ENCODE results near the gene RALGAPA1. TPM values are rescaled to one million over a fixed set of nuclear protein-coding genes. Genes with fewer than 3 reads are reported as not detected.
"Not testable (repeated sequence)": the region's sequence is repeated elsewhere in the genome, so short reads cannot be mapped to it uniquely, and the experiment has no call there.

Gene RALGAPA1
- total RNA-seq (34.5 and 45.5 TPM in 2 replicates), polyA plus RNA-seq (6.2 and 7.2 TPM in 2 replicates), polyA minus RNA-seq (ENCODE audit: low replicate concordance) (8.4 and 12.8 TPM in 2 replicates)
- polyA plus RNA-seq (2012), result 4.3 and 4.6 TPM in 2 replicates

DNA sequence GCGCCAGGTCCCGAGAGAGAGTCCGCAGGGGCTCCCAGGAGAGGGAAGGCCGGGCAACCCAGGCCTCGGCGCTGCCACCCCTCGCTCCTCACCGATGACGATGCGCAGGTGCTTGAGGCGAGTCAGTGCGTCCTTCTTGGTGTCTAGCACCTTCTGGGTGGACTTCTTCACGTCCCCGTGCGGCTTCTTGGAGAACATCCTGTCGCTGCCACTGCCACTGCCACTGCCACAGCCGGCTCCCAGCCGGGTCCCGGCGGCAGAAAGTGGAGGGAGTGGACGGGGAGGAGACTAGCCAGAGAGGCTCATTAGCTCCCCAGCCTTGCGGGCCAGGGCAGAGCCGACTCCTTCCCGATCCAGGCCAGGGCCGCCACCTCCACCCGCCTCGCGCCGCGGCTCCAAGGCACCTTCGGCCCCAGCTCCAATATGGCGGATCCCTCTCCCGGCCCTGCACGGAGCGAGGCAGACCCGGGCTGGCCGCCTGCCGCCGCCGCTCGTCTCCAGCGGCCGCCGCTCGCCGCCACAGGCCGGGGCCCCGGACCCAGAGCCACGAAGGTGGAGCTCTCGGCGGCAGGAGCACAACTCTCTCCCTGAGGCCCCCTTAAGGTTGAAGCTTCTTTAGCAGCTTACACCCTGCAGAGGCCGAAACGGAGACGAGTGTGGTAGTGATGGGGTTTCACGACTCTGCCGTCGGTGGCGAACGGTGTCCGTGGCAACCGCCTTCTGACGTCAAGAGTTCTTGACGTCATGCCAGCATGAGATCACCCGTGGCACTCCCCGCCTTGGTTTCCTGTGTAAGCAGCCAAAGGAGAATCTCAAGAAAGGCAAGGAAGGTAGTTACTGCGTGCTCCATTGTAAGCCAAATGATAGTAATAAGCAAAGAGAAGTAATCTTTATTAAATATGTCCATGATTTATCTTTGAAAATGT, at the start of gene RALGAPA1:
Gene RALGAPA1 (minus strand): TSS at position 658 of the 926 bp plus-strand sequence. CDS start 460 bp downstream, at position 198.
- TF ChIP-seq, protein P1, sequence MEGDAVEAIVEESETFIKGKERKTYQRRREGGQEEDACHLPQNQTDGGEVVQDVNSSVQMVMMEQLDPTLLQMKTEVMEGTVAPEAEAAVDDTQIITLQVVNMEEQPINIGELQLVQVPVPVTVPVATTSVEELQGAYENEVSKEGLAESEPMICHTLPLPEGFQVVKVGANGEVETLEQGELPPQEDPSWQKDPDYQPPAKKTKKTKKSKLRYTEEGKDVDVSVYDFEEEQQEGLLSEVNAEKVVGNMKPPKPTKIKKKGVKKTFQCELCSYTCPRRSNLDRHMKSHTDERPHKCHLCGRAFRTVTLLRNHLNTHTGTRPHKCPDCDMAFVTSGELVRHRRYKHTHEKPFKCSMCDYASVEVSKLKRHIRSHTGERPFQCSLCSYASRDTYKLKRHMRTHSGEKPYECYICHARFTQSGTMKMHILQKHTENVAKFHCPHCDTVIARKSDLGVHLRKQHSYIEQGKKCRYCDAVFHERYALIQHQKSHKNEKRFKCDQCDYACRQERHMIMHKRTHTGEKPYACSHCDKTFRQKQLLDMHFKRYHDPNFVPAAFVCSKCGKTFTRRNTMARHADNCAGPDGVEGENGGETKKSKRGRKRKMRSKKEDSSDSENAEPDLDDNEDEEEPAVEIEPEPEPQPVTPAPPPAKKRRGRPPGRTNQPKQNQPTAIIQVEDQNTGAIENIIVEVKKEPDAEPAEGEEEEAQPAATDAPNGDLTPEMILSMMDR (conservative IDR thresholded peaks at IDR 0.05 in 1 of 2, IDR thresholded peaks at IDR 0.05 in 1 of 2; ENCODE audit: low read depth in 1 of 2, low read length in 2 of 2), result peak; percentile 32 to 49
- peak; percentile 98 to 99 for DNase-seq (ENCODE audit: low read depth in 2 of 2)
- H4K20me1 ChIP-seq (ENCODE audit: control insufficient read depth, extremely low read depth, insufficient read depth, low read length); H3K9me3 ChIP-seq (ENCODE audit: control insufficient read depth, insufficient read depth, low read depth, low read length); H3K27me3 ChIP-seq (ENCODE audit: control insufficient read depth, insufficient read depth, low read length); H3K36me3 ChIP-seq (ENCODE audit: control insufficient read depth, insufficient read depth, low read length); H3K4me1 ChIP-seq (ENCODE audit: control insufficient read depth, extremely low read depth, insufficient read depth, low read length): not testable (repeated sequence)
- H3K4me3 ChIP-seq (replicated peaks in 1 of 4; ENCODE audit: control extremely low read depth in 1 of 4, insufficient read depth in 1 of 4, low read depth in 3 of 4, low read length in 4 of 4), result peak within 1 kb of the TSS; percentile 50 to 94 (median 78)
- peaks cover 20% of the 10 kb centered on the region for H3K79me2 ChIP-seq (ENCODE audit: control insufficient read depth, insufficient read depth, low read length)
- peak within 1 kb of the TSS; percentile 72 for H2AFZ ChIP-seq (ENCODE audit: low read length)
- peak within 1 kb of the TSS; percentile 74 for H3K4me2 ChIP-seq (ENCODE audit: extremely low read depth, insufficient read depth, low read length)
- H3K27ac ChIP-seq (ENCODE audit: insufficient read depth, low read length), result peak within 1 kb of the TSS; percentile 65
- peak within 1 kb of the TSS; percentile 68 for H3K9ac ChIP-seq (ENCODE audit: insufficient read depth, low read length)

DNA sequence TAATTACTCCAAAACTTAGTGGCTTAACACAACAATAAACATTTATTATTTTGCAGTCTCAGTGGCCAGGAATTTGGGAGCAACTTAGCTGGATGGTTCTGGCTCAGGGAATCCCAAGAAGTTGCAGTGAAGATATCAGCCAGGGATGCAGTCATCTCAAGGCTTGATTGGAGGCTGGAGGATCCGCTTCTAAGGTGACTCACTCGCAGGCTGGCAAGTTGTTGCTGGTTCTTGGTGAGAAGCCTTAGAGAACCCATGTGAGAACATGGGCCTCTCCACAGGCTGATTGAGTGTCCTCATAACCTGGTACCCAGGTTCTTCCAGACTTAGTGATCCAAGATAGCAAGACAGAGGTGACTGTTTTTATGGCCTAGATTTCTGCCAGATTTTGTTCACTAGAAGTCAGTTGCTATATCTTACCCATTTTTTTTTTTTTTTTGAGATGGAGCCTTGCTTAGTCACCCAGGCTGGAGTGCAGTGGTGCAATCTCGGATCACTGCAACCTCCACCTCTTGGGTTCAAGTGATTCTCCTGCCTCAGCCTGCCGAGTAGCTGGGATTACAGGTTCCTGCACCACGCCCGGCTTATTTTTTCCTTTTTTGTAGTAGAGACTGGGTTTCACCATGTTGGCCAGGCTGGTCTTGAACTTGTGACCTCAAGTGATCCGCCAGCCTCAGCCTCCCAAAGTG, 49.6 kb upstream of the RALGAPA1 start:
- no peak for TF ChIP-seq EZH2 (IDR thresholded peaks at IDR 0.05; ENCODE audit: low read length, missing control alignments)
- TF ChIP-seq, protein P1 (conservative IDR thresholded peaks at IDR 0.05 in 1 of 2, IDR thresholded peaks at IDR 0.05 in 1 of 2; ENCODE audit: low read depth in 1 of 2, low read length in 2 of 2), result no peak
- H3K4me3 ChIP-seq (replicated peaks in 1 of 4; ENCODE audit: control extremely low read depth in 1 of 4, insufficient read depth in 1 of 4, low read depth in 3 of 4, low read length in 4 of 4), result no peak overlapping the region
- H3K9ac ChIP-seq (ENCODE audit: insufficient read depth, low read length), result no peak overlapping the region
- H3K27me3 ChIP-seq (ENCODE audit: control insufficient read depth, insufficient read depth, low read length), result no peaks in the 10 kb centered on the region
- peak; percentile 12 to 65 for DNase-seq (ENCODE audit: low read depth in 2 of 2)
- no peaks in the 10 kb centered on the region for H3K36me3 ChIP-seq (ENCODE audit: control insufficient read depth, insufficient read depth, low read length)
- no peaks in the 10 kb centered on the region for H3K79me2 ChIP-seq (ENCODE audit: control insufficient read depth, insufficient read depth, low read length)
- no peaks in the 10 kb centered on the region for H3K9me3 ChIP-seq (ENCODE audit: control insufficient read depth, insufficient read depth, low read depth, low read length)
- no peaks in the 10 kb centered on the region for H3K4me1 ChIP-seq (ENCODE audit: control insufficient read depth, extremely low read depth, insufficient read depth, low read length)
- no peak overlapping the region for H3K4me2 ChIP-seq (ENCODE audit: extremely low read depth, insufficient read depth, low read length)
- H4K20me1 ChIP-seq (ENCODE audit: control insufficient read depth, extremely low read depth, insufficient read depth, low read length), result no peaks in the 10 kb centered on the region
- no peak overlapping the region for H3K27ac ChIP-seq (ENCODE audit: insufficient read depth, low read length)
- H2AFZ ChIP-seq (ENCODE audit: low read length), result no peak overlapping the region

DNA sequence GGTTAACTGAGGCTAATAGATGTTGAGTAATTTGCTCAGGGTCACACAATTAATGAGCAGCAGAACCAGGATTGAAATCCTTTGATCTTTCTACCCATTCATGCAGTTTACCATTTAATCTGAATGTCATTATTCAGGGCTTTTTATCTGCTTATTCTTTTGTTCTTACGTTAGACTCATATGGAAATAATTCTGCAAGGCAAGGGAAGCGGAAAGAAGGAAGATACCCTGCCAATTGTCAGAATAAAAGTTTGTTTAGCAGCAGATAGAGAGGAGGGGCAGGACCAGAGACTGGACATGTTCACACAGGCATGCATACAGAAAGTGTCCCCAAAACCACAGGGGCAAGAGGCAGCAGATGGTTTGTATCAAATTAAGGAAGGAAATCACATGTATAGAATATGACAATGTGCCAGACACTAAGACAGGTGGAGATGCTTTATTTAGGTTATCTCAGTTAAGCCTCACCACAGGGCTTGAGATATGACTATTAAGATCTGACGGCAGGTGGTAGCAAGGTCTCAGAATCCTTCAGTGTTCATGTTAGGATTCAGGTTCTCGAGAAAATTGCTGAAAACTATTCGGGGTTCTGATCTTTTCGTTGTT, 46.9 kb upstream of the RALGAPA1 start:
- Histone ChIP-seq H3K9ac (ENCODE audit: insufficient read depth, low read length) (no peak overlapping the region), H3K27me3 (ENCODE audit: control insufficient read depth, insufficient read depth, low read length) (no peaks in the 10 kb centered on the region), H2AFZ (ENCODE audit: low read length) (no peak overlapping the region), H3K4me1 (ENCODE audit: control insufficient read depth, extremely low read depth, insufficient read depth, low read length) (no peaks in the 10 kb centered on the region), H3K4me3 (replicated peaks in 1 of 4; ENCODE audit: control extremely low read depth in 1 of 4, insufficient read depth in 1 of 4, low read depth in 3 of 4, low read length in 4 of 4) (no peak overlapping the region), H3K27ac (ENCODE audit: insufficient read depth, low read length) (no peak overlapping the region), H3K9me3 (ENCODE audit: control insufficient read depth, insufficient read depth, low read depth, low read length) (no peaks in the 10 kb centered on the region), H4K20me1 (ENCODE audit: control insufficient read depth, extremely low read depth, insufficient read depth, low read length) (no peaks in the 10 kb centered on the region), H3K36me3 (ENCODE audit: control insufficient read depth, insufficient read depth, low read length) (no peaks in the 10 kb centered on the region), H3K79me2 (ENCODE audit: control insufficient read depth, insufficient read depth, low read length) (no peaks in the 10 kb centered on the region), H3K4me2 (ENCODE audit: extremely low read depth, insufficient read depth, low read length) (no peak overlapping the region)
- peak in 1 of 2 donors; percentile 53 for DNase-seq (ENCODE audit: low read depth in 2 of 2)
- no peak for TF ChIP-seq EZH2 (IDR thresholded peaks at IDR 0.05; ENCODE audit: low read length, missing control alignments)
- TF ChIP-seq, protein P1 (conservative IDR thresholded peaks at IDR 0.05 in 1 of 2, IDR thresholded peaks at IDR 0.05 in 1 of 2; ENCODE audit: low read depth in 1 of 2, low read length in 2 of 2), result no peak

Data from fibroblast of lung (primary cell).